Measurements from ENCODE around the gene GNG13.

The GNG13 gene

DNA sequence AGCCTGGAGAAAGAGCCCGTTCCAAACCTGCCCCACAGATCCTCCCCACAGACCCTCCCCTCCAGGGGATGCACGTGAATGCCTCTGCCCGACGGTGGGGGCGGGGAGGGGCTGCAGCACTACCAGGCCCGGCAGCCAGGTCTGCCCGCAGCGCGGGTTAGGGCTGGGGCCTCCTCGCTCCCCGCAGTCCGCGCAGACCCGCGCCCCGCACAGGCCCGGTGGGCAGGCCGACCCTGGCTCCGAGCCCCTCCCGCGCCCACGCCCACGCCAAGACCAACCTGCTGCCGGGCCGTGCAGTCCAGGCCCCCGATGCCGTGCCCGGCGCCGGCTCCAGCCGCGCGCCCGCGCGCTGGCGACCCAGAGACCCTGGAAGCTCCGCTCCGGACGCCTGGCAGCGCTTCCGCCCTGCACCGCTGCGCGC lies 12.5 kb downstream of the GNG13 start, which contains the start of gene RPUSD1:
Gene RPUSD1, minus strand, starts transcription at position 404 of the 421 bp plus-strand sequence. CDS start 644 bp downstream, outside the sequence.
- peak within 1 kb of the TSS; percentile 97 for H3K4me3 ChIP-seq (ENCODE audit: low read depth, low read length)
- DNase-seq (ENCODE audit: low read depth) = no peak
- TF ChIP-seq, protein P1, sequence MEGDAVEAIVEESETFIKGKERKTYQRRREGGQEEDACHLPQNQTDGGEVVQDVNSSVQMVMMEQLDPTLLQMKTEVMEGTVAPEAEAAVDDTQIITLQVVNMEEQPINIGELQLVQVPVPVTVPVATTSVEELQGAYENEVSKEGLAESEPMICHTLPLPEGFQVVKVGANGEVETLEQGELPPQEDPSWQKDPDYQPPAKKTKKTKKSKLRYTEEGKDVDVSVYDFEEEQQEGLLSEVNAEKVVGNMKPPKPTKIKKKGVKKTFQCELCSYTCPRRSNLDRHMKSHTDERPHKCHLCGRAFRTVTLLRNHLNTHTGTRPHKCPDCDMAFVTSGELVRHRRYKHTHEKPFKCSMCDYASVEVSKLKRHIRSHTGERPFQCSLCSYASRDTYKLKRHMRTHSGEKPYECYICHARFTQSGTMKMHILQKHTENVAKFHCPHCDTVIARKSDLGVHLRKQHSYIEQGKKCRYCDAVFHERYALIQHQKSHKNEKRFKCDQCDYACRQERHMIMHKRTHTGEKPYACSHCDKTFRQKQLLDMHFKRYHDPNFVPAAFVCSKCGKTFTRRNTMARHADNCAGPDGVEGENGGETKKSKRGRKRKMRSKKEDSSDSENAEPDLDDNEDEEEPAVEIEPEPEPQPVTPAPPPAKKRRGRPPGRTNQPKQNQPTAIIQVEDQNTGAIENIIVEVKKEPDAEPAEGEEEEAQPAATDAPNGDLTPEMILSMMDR (IDR thresholded peaks at IDR 0.05; ENCODE audit: control insufficient read depth, extremely low read depth, insufficient read depth) = no peak

DNA sequence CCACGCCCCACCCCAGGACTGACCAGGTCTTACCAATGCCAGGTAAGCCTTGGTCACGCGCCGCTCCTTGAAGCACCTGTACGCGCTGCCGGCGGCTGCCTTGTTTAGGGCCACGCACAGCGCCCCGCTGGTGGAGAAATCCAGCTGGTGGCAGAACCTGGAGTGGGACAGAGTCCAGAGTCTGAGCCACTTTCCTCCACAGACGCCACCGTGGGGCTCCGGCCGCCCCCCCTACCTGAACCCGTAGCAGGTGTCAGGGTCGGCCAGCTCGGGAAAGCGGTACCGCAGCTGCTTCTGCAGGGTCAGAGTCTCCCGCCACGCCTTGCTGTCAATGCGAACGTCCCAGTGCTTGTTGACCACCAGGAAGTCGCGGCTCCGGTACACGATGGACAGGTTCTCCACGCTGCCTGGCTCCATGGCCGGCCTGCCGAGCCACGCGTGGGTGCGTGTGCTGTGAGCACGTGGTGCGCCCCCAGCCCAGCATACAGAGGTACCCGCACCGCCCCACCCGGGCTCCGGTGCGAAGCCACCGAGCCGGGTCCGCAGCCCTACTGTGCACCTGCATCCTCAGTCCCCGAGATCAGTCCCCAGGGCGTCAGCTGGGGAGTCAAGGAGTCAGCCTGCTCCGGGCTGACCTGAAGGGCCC lies 13.1 kb downstream of the GNG13 start:
- TF ChIP-seq, protein P1 (IDR thresholded peaks at IDR 0.05; ENCODE audit: control insufficient read depth, extremely low read depth, insufficient read depth) = no peak
- peak overlapping the region; percentile 97 for H3K4me3 ChIP-seq (ENCODE audit: low read depth, low read length)
- DNase-seq (ENCODE audit: low read depth) = no peak

DNA sequence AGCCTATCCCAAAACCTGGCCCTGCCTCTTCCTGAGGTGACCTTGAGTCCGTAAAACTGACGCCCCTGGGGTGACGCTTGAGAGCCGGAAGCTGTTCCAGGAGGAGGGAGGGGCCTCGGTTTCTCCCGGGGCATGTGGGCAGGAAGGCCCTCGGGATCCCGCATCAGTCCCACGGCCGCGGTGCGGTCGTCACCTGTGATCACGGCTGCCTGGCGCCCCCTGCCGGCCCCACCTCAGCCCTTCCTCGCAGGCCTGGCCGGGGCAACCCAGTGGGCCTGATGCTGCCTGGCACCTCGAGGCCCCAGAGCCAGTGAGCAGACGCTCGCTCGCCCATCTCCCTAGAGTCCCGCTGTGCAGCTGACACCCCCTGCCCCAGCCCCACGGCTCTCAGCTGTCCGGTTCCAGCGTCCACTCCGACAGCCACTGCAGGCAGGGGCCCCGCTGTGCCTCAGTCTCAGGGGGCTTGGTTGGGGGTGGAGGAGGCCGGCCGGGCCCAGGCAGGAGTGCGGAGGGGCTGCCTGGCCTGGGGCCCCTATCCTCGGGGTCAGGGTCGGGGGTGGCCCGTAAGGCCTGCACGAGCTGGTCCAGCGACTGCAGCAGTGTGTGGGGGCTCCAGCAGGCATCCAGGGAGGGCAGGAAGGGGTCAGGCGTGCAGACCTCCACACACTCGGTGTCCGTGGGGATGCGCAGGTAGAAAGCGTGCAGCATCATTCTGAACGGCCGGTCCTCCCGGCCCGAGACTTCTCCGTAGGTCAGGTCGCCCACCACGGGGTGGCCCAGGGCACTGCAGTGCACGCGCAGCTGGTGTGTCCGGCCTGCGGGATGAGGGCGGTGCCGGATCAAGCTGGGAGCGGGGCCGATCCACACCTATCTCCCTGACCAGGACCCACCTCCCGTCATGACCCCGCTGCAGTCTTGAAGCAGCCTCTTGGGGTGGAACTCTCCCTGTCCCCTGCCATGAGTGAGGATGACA lies 14.7 kb downstream of the GNG13 start:
- no peak for DNase-seq (ENCODE audit: low read depth)
- H3K4me3 ChIP-seq (ENCODE audit: low read depth, low read length) = no peak overlapping the region

DNA sequence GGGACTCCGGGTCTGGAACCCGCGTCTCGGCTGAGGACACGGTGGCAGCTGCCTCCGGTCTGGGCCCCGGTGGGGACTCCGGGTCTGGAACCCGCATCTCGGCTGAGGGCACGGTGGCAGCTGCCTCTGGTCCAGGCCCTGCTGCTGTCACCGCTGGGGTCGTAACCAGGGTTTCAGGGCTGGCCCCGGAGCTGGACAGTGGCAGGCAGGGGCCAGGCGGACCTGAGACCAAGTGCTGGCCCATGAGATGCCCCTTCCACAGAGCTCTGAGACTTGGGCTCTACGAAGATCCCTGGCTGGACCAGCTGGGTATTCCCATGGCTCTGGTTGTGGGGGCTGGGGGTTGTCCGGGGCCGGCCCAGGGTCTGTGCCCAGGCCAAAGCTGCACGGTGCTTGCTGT lies 16.1 kb downstream of the GNG13 start:
- H3K4me3 ChIP-seq (ENCODE audit: low read depth, low read length) = no peak overlapping the region
- TF ChIP-seq, protein P1 (IDR thresholded peaks at IDR 0.05; ENCODE audit: control insufficient read depth, extremely low read depth, insufficient read depth) = no peak
- no peak for DNase-seq (ENCODE audit: low read depth)

More for the DNA sequence above, 14.7 kb downstream of the GNG13 start:
- TF ChIP-seq, protein P1 (IDR thresholded peaks at IDR 0.05; ENCODE audit: control insufficient read depth, extremely low read depth, insufficient read depth) = peak; percentile 79

DNA sequence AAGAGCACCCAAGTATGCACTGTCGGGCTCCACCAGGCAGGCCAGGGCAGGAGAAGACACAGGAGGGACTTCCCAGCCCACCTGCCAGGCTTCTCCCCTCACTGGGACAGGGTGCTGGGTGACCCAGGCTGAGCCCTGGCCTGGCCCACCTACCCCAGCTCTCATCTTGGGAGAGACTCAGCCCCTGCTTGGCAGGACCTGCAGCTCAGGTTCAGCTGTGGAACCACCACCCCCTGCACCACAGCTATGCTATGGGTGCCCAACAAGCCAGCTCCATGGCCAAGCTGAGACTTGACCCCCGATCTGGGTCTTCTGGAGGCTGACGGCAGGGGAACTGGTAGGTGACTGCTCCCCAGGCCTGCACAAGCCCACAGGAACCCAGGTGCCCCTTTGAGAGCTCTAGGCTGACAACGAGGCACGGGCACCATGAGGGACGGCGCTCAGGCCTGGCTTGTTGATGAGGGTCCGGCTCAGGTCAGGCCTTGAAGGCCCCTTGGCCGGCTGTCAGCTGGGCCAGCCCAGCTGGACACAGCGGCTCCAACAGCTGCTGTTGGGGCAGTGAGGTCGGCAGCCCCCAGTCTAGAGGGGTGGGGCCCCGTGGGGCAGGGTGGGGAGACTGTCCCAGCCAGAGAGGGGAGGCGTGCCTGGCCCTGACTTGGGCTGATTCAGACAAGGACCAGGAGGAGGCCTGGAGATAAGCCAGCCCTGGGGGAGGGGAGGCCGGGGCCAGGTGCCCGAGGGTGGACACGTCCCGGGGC lies 17.0 kb downstream of the GNG13 start:
- DNase-seq (ENCODE audit: low read depth) = no peak
- H3K4me3 ChIP-seq (ENCODE audit: low read depth, low read length) = no peak overlapping the region

More for the DNA sequence above, 17.0 kb downstream of the GNG13 start:
- TF ChIP-seq, protein P1 (IDR thresholded peaks at IDR 0.05; ENCODE audit: control insufficient read depth, extremely low read depth, insufficient read depth) = no peak
